Upper lobe of left lung (tissue), 6 donors: ENCODE measurements around the gene GALNT10. TPM values are rescaled to one million over a fixed set of nuclear protein-coding genes. Genes with fewer than 3 reads are reported as not detected.

Experiments
- ATAC-seq, 2 donors: fragments of 200-7000 bp; cut with Tn5 transposase; one replicate each; pipeline ENCODE4 v1.9.1; 2022; ENCODE audit warnings: mild to moderate bottlenecking in 2 of 2, moderate library complexity in 2 of 2; ENCODE audit not compliant: low FRiP score in 2 of 2
- DNase-seq, 2 donors: peaks; one replicate each; pipeline ENCODE4 v3.0.0-alpha.2; 2019 to 2020
- H3K27ac ChIP-seq, 4 donors: fragments of 200-600 bp; sonication (generic); one replicate each; pipeline ENCODE4 v1.5.1; 2016 to 2019
- H3K27me3 ChIP-seq, 4 donors: fragments of 200-600 bp; sonication (generic); one replicate each; pipeline ENCODE4 v1.5.1; 2017 to 2019
- H3K36me3 ChIP-seq, 4 donors: fragments of 200-600 bp; sonication (generic); one replicate each; pipeline ENCODE4 v1.5.1; 2016 to 2019
- H3K4me1 ChIP-seq, 4 donors: fragments of 200-600 bp; sonication (generic); one replicate each; pipeline ENCODE4 v1.5.1; 2018 to 2019
- H3K4me3 ChIP-seq, 4 donors: fragments of 200-600 bp; sonication (generic); one replicate each; pipeline ENCODE4 v1.5.1; 2017 to 2019; ENCODE audit warnings: mild to moderate bottlenecking in 2 of 4, moderate library complexity in 1 of 4
- H3K9me3 ChIP-seq, 4 donors: fragments of 200-600 bp; sonication (generic); one replicate each; pipeline ENCODE4 v1.5.1; 2018 to 2019
- CTCF ChIP-seq, 6 experiments: fragments of 450-650 bp in 4 of 6; fragments of 200-600 bp in 2 of 6; sonication (generic) in 2 of 6; IDR thresholded peaks; one replicate each; pipeline ENCODE4 v1.5.1; 2016 to 2019; ENCODE audit warnings: antibody characterized with exemption in 6 of 6
- EP300 ChIP-seq, 4 donors: sonication (generic); formaldehyde crosslinking; IDR thresholded peaks; one replicate each; pipeline ENCODE4 v1.5.1; 2017; ENCODE audit warnings: antibody characterized with exemption in 4 of 4, control low read depth in 2 of 4
- POLR2A ChIP-seq, 4 donors: fragments of 450-650 bp; IDR thresholded peaks; one replicate each; pipeline ENCODE4 v1.5.1; 2016 to 2017; ENCODE audit warnings: antibody characterized with exemption in 4 of 4, mild to moderate bottlenecking in 2 of 4
- POLR2AphosphoS5 ChIP-seq, 2 donors: sonication (generic); formaldehyde crosslinking; IDR thresholded peaks; one replicate each; pipeline ENCODE4 v1.5.1; 2017; ENCODE audit warnings: antibody characterized with exemption in 2 of 2
- WGBS, 2 donors: methylation state at CpG; one replicate each; pipeline ENCODE4 v1.1.5; 2017 to 2018; 5-methylcytosine and 5-hydroxymethylcytosine counted together
- total RNA-seq, 6 donors: library from RNA; depleted of rRNA in 4 of 6; stranded (reverse); fragments of >200 nt in 4 of 6; gene quantifications; one replicate each; pipeline versions ENCODE4 v1.1.0 to v1.2.1, GENCODE V29; 2016 to 2021
- donor health status: DM: no; HTN: no; CAD: no; lungs with moderate emphysema.
- donor health status: DM: no; HTN: yes; CAD: no; lungs with severe emphysema.

GALNT10 gene
- total RNA-seq, 6 donors from 2014 or later: 38.6 to 118 (median 66.4) TPM

DNA sequence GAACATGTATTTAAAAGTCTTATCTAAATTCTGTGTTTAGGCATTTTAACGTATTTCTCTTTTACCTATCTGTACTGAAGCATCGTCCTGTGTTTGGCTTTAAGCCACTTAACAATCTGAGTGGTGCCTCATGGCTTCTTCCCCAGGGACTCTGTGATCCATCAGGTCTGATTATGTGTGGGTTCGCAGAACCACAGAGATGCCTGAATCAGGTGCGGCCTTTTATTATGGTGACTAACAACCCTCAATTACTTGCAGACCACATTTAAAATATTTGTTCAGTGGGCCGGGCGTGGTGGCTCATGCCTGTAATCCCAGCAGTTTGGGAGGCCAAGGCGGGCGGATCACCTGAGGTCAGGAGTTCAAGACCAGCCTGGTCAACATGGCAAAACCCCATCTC lies 215.7 kb downstream of the GALNT10 start:
- peaks cover 5 to 10% (median 9%) of the 10 kb centered on the region in 4 donors for H3K4me1 ChIP-seq
- peaks cover 0 to 27% (median 8%) of the 10 kb centered on the region in 4 donors for H3K36me3 ChIP-seq
- no peak overlapping the region for H3K27ac ChIP-seq
- no peak for ATAC-seq
- no peaks in the 10 kb centered on the region for H3K9me3 ChIP-seq
- no peaks in the 10 kb centered on the region for H3K27me3 ChIP-seq
- no peak overlapping the region for H3K4me3 ChIP-seq
- no peak for TF ChIP-seq POLR2AphosphoS5 (IDR thresholded peaks at IDR 0.05)
- TF ChIP-seq POLR2A (IDR thresholded peaks at IDR 0.05): no peak
- no peak for TF ChIP-seq EP300 (IDR thresholded peaks at IDR 0.05)
- TF ChIP-seq CTCF (IDR thresholded peaks at IDR 0.05): no peak
- 97 to 98% methylated on average over 8 of the region's 8 CpGs for WGBS, 2 donors
- no peak for DNase-seq

- 92 to 95% methylated on average over 4 of the region's 4 CpGs for WGBS, 2 donors
- Histone ChIP-seq H3K36me3 (peaks cover 0 to 33% (median 11%) of the 10 kb centered on the region in 4 donors), H3K9me3 (no peaks in the 10 kb centered on the region), H3K4me3 (no peak overlapping the region), H3K27me3 (no peaks in the 10 kb centered on the region), H3K27ac (no peak overlapping the region), H3K4me1 (peaks cover 5 to 10% (median 9%) of the 10 kb centered on the region in 4 donors)
- DNase-seq (no peak), ATAC-seq (no peak)
- TF ChIP-seq POLR2AphosphoS5 (IDR thresholded peaks at IDR 0.05) (no peak), EP300 (IDR thresholded peaks at IDR 0.05) (no peak), POLR2A (IDR thresholded peaks at IDR 0.05) (no peak), CTCF (IDR thresholded peaks at IDR 0.05) (no peak)
Measured at GRCh38 chr5:154406826-154407225, 216.3 kb downstream of the GALNT10 start.

DNA sequence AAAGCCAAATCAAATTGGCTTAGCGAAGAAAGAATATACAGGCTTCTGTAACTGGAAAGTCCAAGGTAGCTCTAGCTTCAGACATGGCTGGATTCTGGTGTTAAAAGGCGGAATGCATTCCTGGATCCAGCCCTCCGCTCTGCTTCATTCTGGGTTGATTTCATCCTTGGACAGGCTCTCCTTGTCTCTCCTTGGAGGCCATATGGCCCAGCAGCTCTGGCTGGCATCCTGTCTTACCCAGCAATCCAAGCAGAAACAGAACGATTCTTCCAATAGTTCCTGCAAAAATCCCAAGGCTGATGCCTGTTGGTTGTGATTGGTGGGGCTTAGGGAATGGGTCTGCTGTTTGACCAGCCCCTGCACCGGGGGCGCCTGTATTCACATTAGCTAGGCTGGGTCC lies 218.3 kb downstream of the GALNT10 start:
- ATAC-seq (no peak), DNase-seq (no peak)
- no peak overlapping the region for H3K4me3 ChIP-seq
- no peaks in the 10 kb centered on the region for H3K9me3 ChIP-seq
- no peak for TF ChIP-seq POLR2A (IDR thresholded peaks at IDR 0.05)
- no peak for TF ChIP-seq CTCF (IDR thresholded peaks at IDR 0.05)
- TF ChIP-seq EP300 (IDR thresholded peaks at IDR 0.05): no peak
- no peak for TF ChIP-seq POLR2AphosphoS5 (IDR thresholded peaks at IDR 0.05)
- peaks cover 5 to 10% (median 9%) of the 10 kb centered on the region in 4 donors for H3K4me1 ChIP-seq
- WGBS, 2 donors: 91 to 96% methylated on average over 6 of the region's 6 CpGs
- no peak overlapping the region for H3K27ac ChIP-seq
- peaks cover 0 to 49% (median 23%) of the 10 kb centered on the region in 4 donors for H3K36me3 ChIP-seq
- H3K27me3 ChIP-seq: no peaks in the 10 kb centered on the region

DNA sequence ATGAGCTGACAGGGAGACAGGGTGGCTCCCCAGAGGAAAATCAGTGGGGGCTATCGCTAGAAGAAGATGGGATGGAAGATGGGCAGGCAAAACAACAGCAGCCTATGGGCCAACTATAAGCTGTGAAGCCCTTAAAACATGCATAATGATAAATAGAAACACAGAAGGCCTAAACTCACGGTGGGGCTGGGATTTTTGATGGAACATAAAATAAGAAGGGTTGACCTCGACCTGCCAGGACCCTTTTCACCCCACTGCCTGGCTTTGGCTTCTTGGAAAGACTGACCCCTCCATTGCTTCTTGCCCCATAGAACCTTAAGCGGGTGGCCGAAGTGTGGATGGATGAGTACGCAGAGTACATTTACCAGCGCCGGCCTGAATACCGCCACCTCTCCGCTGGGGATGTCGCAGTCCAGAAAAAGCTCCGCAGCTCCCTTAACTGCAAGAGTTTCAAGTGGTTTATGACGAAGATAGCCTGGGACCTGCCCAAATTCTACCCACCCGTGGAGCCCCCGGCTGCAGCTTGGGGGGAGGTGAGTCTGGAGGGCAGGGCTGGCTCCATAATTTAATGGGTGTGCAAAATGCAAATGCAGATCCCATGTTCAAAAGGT lies 218.8 kb downstream of the GALNT10 start:
- no peak for DNase-seq
- H3K27ac ChIP-seq: no peak overlapping the region
- H3K9me3 ChIP-seq: no peaks in the 10 kb centered on the region
- peaks cover 0 to 49% (median 23%) of the 10 kb centered on the region in 4 donors for H3K36me3 ChIP-seq
- TF ChIP-seq CTCF (IDR thresholded peaks at IDR 0.05): no peak
- TF ChIP-seq POLR2AphosphoS5 (IDR thresholded peaks at IDR 0.05): no peak
- TF ChIP-seq EP300 (IDR thresholded peaks at IDR 0.05): no peak
- TF ChIP-seq POLR2A (IDR thresholded peaks at IDR 0.05): no peak
- WGBS, 2 donors: 94 to 96% methylated on average over 15 of the region's 15 CpGs
- H3K4me3 ChIP-seq: no peak overlapping the region
- H3K27me3 ChIP-seq: no peaks in the 10 kb centered on the region
- no peak for ATAC-seq
- peaks cover 5 to 10% (median 9%) of the 10 kb centered on the region in 4 donors for H3K4me1 ChIP-seq

GRCh38 chr5:154410008-154410407 lies 219.5 kb downstream of the GALNT10 start:
- H3K9me3 ChIP-seq: no peaks in the 10 kb centered on the region
- no peak overlapping the region for H3K27ac ChIP-seq
- peaks cover under 1 to 7% (median 5%) of the 10 kb centered on the region in 4 donors for H3K4me1 ChIP-seq
- no peaks in the 10 kb centered on the region for H3K27me3 ChIP-seq
- DNase-seq: no peak
- H3K36me3 ChIP-seq: peaks cover 0 to 49% (median 23%) of the 10 kb centered on the region in 4 donors
- no peak for ATAC-seq
- no peak overlapping the region for H3K4me3 ChIP-seq
- TF ChIP-seq POLR2A (IDR thresholded peaks at IDR 0.05) (no peak), POLR2AphosphoS5 (IDR thresholded peaks at IDR 0.05) (no peak), CTCF (IDR thresholded peaks at IDR 0.05) (no peak), EP300 (IDR thresholded peaks at IDR 0.05) (no peak)
